IMR-90 (cell line): ENCODE measurements around the gene MMRN2. TPM values are rescaled to one million over a fixed set of nuclear protein-coding genes. Genes with fewer than 3 reads are reported as not detected.
"Not testable (repeated sequence)": the region's sequence is repeated elsewhere in the genome, so short reads cannot be mapped to it uniquely, and the experiment has no call there.

Source experiments
- ATAC-seq: fragments of 200-7000 bp; cut with Tn5 transposase; 2 replicates; pipeline ENCODE4 v1.9.1; 2020; ENCODE audit warnings: low read depth, mild to moderate bottlenecking, moderate library complexity
- BruUV-seq: library from RNA; stranded (reverse); fragments of 400-500 nt; replicated peaks from 2 replicates; lab custom pipeline; 2021; lab: Mats Ljungman, UMichigan
- CTCF ChIA-PET: fragments of 300-600 bp; formaldehyde crosslinking; extraction: SDS; loops from one replicate; lab custom pipeline; 2021; ENCODE audit warnings: antibody characterized with exemption; lab: Yijun Ruan, JAX
- POLR2A ChIA-PET: fragments of 300-600 bp; sonication (Branson Sonifier 250); formaldehyde crosslinking; loops from one replicate; lab custom pipeline; 2022; ENCODE audit warnings: antibody characterized with exemption; ENCODE audit not compliant: unreplicated experiment; lab: Charles Lee
- DNase-seq: peaks from one replicate; pipeline ENCODE4 v3.0.0; 2013
- H2AFZ ChIP-seq: replicated peaks from 2 replicates; pipeline ENCODE3; 2013; ENCODE audit warnings: low read length, mild to moderate bottlenecking; ENCODE audit not compliant: poor library complexity
- H2AK5ac ChIP-seq: 2 replicates; pipeline ENCODE4 v1.6.1; 2013; ENCODE audit warnings: low read depth, low read length, inconsistent platforms
- H2AK9ac ChIP-seq: replicated peaks from 2 replicates; pipeline ENCODE3; 2013; ENCODE audit warnings: mild to moderate bottlenecking, low read depth, low read length, moderate library complexity; ENCODE audit not compliant: poor library complexity
- H2BK120ac ChIP-seq: 2 replicates; pipeline ENCODE4 v1.6.1; 2013; ENCODE audit warnings: low read depth, low read length, inconsistent platforms
- H2BK15ac ChIP-seq: 3 replicates; pipeline ENCODE4 v1.6.1; 2013; ENCODE audit warnings: low read depth, low read length, inconsistent platforms
- H2BK20ac ChIP-seq: 2 replicates; pipeline ENCODE4 v1.6.1; 2013; ENCODE audit warnings: low read depth, mild to moderate bottlenecking, inconsistent platforms, low read length, moderate library complexity
- H2BK5ac ChIP-seq: 2 replicates; pipeline ENCODE4 v1.6.1; 2013; ENCODE audit warnings: mild to moderate bottlenecking, low read depth, low read length, inconsistent platforms; ENCODE audit not compliant: poor library complexity, severe bottlenecking
- H3K14ac ChIP-seq: replicated peaks from 2 replicates; pipeline ENCODE4 v1.6.1; 2013; ENCODE audit warnings: low read depth, low read length, inconsistent platforms
- H3K18ac ChIP-seq: 2 replicates; pipeline ENCODE4 v1.6.1; 2013; ENCODE audit warnings: low read depth, low read length, control low read depth
- H3K23ac ChIP-seq: 2 replicates; pipeline ENCODE4 v1.6.1; 2013; ENCODE audit warnings: low read depth, low read length, inconsistent platforms
- H3K27ac ChIP-seq: 2 replicates; pipeline ENCODE4 v1.5.1; 2013; ENCODE audit warnings: mild to moderate bottlenecking, control low read depth, low read length; ENCODE audit not compliant: insufficient read depth
- H3K27me3 ChIP-seq: 2 replicates; pipeline ENCODE4 v1.6.1; 2013; ENCODE audit warnings: low read length; ENCODE audit not compliant: control insufficient read depth, insufficient read depth
- H3K36me3 ChIP-seq: 2 replicates; pipeline ENCODE4 v1.6.1; 2013; ENCODE audit warnings: low read length, mixed read lengths; ENCODE audit not compliant: control insufficient read depth, insufficient read depth
- H3K4ac ChIP-seq: 2 replicates; pipeline ENCODE4 v1.6.1; 2013; ENCODE audit warnings: low read depth, low read length, inconsistent platforms
- H3K4me1 ChIP-seq: 2 replicates; pipeline ENCODE4 v1.6.1; 2013; ENCODE audit warnings: low read length, mixed read lengths; ENCODE audit not compliant: control insufficient read depth, insufficient read depth
- H3K4me2 ChIP-seq: 2 replicates; pipeline ENCODE4 v1.6.1; 2013; ENCODE audit warnings: low read depth, mild to moderate bottlenecking, control low read depth, low read length, moderate library complexity
- H3K4me3 ChIP-seq: 2 replicates; pipeline ENCODE4 v1.5.1; 2013; ENCODE audit warnings: low read depth, mild to moderate bottlenecking, control low read depth, low read length, moderate library complexity; ENCODE audit not compliant: insufficient read depth
- H3K56ac ChIP-seq: 2 replicates; pipeline ENCODE4 v1.6.1; 2013; ENCODE audit warnings: low read length, inconsistent platforms; ENCODE audit not compliant: insufficient read depth; ENCODE audit errors: extremely low read depth
- H3K79me1 ChIP-seq, 2 experiments: 2 replicates each; pipeline ENCODE4 v1.6.1; 2013; ENCODE audit warnings: low read length in 2 of 2, inconsistent platforms in 1 of 2, low read depth in 1 of 2
- H3K9ac ChIP-seq: 2 replicates; pipeline ENCODE4 v1.6.1; 2013; ENCODE audit warnings: low read depth, low read length, control low read depth
- H3K9me1 ChIP-seq: 2 replicates; pipeline ENCODE4 v1.6.1; 2013; ENCODE audit warnings: low read length, inconsistent platforms; ENCODE audit not compliant: insufficient read depth
- H3K9me3 ChIP-seq: 2 replicates; pipeline ENCODE4 v1.6.1; 2013; ENCODE audit warnings: low read length; ENCODE audit not compliant: control insufficient read depth, insufficient read depth
- H4K20me1 ChIP-seq: 2 replicates; pipeline ENCODE4 v1.6.1; 2013; ENCODE audit warnings: low read length, inconsistent platforms; ENCODE audit not compliant: insufficient read depth
- H4K5ac ChIP-seq: 2 replicates; pipeline ENCODE4 v1.6.1; 2013; ENCODE audit warnings: mild to moderate bottlenecking, low read depth, low read length, control low read depth
- H4K8ac ChIP-seq, 2 experiments: 2 replicates each; pipeline ENCODE4 v1.6.1; 2013; ENCODE audit warnings: low read depth in 2 of 2, low read length in 2 of 2, control low read depth in 1 of 2, inconsistent platforms in 1 of 2
- H4K91ac ChIP-seq: 2 replicates; pipeline ENCODE4 v1.6.1; 2013; ENCODE audit warnings: low read depth, low read length, inconsistent platforms; ENCODE audit not compliant: insufficient read depth
- WGBS, 2 experiments: methylation state at CpG; one replicate each; pipeline versions ENCODE4 v1.1.5 to v1.1.7; 2013; ENCODE audit warnings: missing lambda C conversion rate in 2 of 2; ENCODE audit not compliant: insufficient read length in 1 of 2; ENCODE audit errors: extremely low coverage in 2 of 2; 5-methylcytosine and 5-hydroxymethylcytosine counted together
- dilution Hi-C: fragments of 300-500 bp; cut with HindIII; formaldehyde crosslinking; loops from one replicate; pipeline ENCODE4 v1.14.3; 2018; ENCODE audit warnings: low sequenced_read_pairs; ENCODE audit not compliant: unreplicated experiment
- in situ Hi-C: fragments of 300-500 bp; cut with MboI; formaldehyde crosslinking; loops from 3 replicates; pipeline ENCODE4 v1.14.3; 2019; ENCODE audit warnings: low sequenced_read_pairs, inconsistent platforms, mixed read lengths
- intact Hi-C: fragments of 100-400 bp; cut with micrococcal nuclease; formaldehyde crosslinking; loops from 2 replicates; pipeline ENCODE4 v1.10.0; 2022
- polyA plus RNA-seq, 3 experiments: library from polyadenylated mRNA; depleted of rRNA; stranded (reverse); fragments of >200 nt; gene quantifications; 2 replicates each; pipeline ENCODE4 v1.2.3, GENCODE V29; 2012; ENCODE audit warnings: low replicate concordance in 1 of 3
- total RNA-seq: library from RNA; depleted of rRNA; stranded (reverse); fragments of >200 nt; gene quantifications from 2 replicates; pipeline ENCODE4 v1.2.3, GENCODE V29; 2012

The MMRN2 gene
- total and polyA plus RNA-seq, 2 of the 4 experiments (the other 2 are of a cell fraction): 1.6 to 1.8 TPM

- H3K14ac ChIP-seq, DNase-seq, H3K4ac ChIP-seq, H3K56ac ChIP-seq, ATAC-seq, H3K18ac ChIP-seq, H3K4me3 ChIP-seq, intact Hi-C loops, H2AK5ac ChIP-seq, H3K4me2 ChIP-seq, H3K79me1 ChIP-seq, H3K9ac ChIP-seq, H2AFZ ChIP-seq, H3K36me3 ChIP-seq, H4K5ac ChIP-seq, H2BK20ac ChIP-seq, H3K27ac ChIP-seq, H4K8ac ChIP-seq, H2BK5ac ChIP-seq, H2BK120ac ChIP-seq, H2BK15ac ChIP-seq, H4K20me1 ChIP-seq, H4K91ac ChIP-seq, in situ Hi-C loops, H3K23ac ChIP-seq, H3K27me3 ChIP-seq, H2AK9ac ChIP-seq, H3K4me1 ChIP-seq, H3K9me3 ChIP-seq, BruUV-seq, dilution Hi-C loops: not testable (repeated sequence)
- 84% methylated on average over 8 of the region's 16 CpGs; no CpG with 5 or more reads in 1 of the 2 experiments for WGBS, 2 experiments
- ChIA-PET POLR2A (interaction anchor here (0.7 kb wide), 1 partner anchor 254 kb away, joined by 4 read pairs; no protein-coding TSS in a partner anchor), CTCF (interaction anchor here (0.7 kb wide), 1 partner anchor 566 kb away, joined by 4 read pairs; no protein-coding TSS in a partner anchor)
- H3K9me1 ChIP-seq: peaks cover 12% of the 10 kb centered on the region
Observed at GRCh38 chr10:86940076-86940475, 17.3 kb downstream of the MMRN2 start.
